Hepatocyte (in vitro differentiated cells): Measurements from ENCODE around the gene FAM118A. TPM values are rescaled to one million over a fixed set of nuclear protein-coding genes. Genes with fewer than 3 reads are reported as not detected.

ENCODE experiments used
- DNase-seq: peaks from one replicate; pipeline ENCODE4 v3.0.0-alpha.2; 2016; ENCODE audit warnings: low spot score
- H2AFZ ChIP-seq: fragments of 200-600 bp; sonication (generic); 2 replicates; pipeline ENCODE4 v1.6.0; 2016; ENCODE audit warnings: antibody characterized with exemption, mild to moderate bottlenecking
- H3K27ac ChIP-seq: fragments of 200-600 bp; sonication (generic); 2 replicates; pipeline ENCODE4 v1.5.1; 2016; ENCODE audit warnings: mild to moderate bottlenecking
- H3K27me3 ChIP-seq: fragments of 200-600 bp; sonication (generic); 2 replicates; pipeline ENCODE4 v1.6.1; 2016
- H3K36me3 ChIP-seq: fragments of 200-600 bp; sonication (generic); replicated peaks from 2 replicates; pipeline ENCODE4 v1.5.1; 2016; ENCODE audit warnings: low read depth; ENCODE audit not compliant: insufficient read depth
- H3K4me1 ChIP-seq: fragments of 200-600 bp; sonication (generic); 2 replicates; pipeline ENCODE4 v1.5.1; 2016; ENCODE audit warnings: mild to moderate bottlenecking, moderate library complexity; ENCODE audit not compliant: insufficient read depth
- H3K4me2 ChIP-seq: fragments of 200-600 bp; sonication (generic); 2 replicates; pipeline ENCODE4 v1.6.0; 2016
- H3K4me3 ChIP-seq: fragments of 200-600 bp; sonication (generic); 2 replicates; pipeline ENCODE4 v1.5.1; 2016; ENCODE audit warnings: mild to moderate bottlenecking
- H3K79me2 ChIP-seq: fragments of 200-600 bp; sonication (generic); 2 replicates; pipeline ENCODE4 v1.6.0; 2017; ENCODE audit warnings: mild to moderate bottlenecking
- H3K9me2 ChIP-seq: fragments of 200-600 bp; sonication (generic); replicated peaks from 2 replicates; pipeline ENCODE4 v1.6.0; 2017; ENCODE audit warnings: mild to moderate bottlenecking; ENCODE audit not compliant: insufficient read depth
- H3K9me3 ChIP-seq: fragments of 200-600 bp; sonication (generic); 2 replicates; pipeline ENCODE4 v1.5.1; 2016; ENCODE audit warnings: low read depth, mild to moderate bottlenecking
- H4K20me1 ChIP-seq: fragments of 200-600 bp; sonication (generic); 2 replicates; pipeline ENCODE4 v1.6.0; 2016; ENCODE audit warnings: mild to moderate bottlenecking; ENCODE audit not compliant: insufficient read depth, poor library complexity, severe bottlenecking
- CTCF ChIP-seq: fragments of 200-600 bp; sonication (generic); IDR thresholded peaks from 2 replicates; pipeline ENCODE4 v1.5.1; 2016; ENCODE audit warnings: antibody characterized with exemption, mild to moderate bottlenecking; ENCODE audit not compliant: poor library complexity
- EZH2 ChIP-seq: fragments of 200-600 bp; sonication (generic); IDR thresholded peaks from 2 replicates; pipeline ENCODE4 v1.6.1; 2016; ENCODE audit warnings: antibody characterized with exemption, mild to moderate bottlenecking, borderline replicate concordance
- EZH2phosphoT487 ChIP-seq: fragments of 200-600 bp; sonication (generic); IDR thresholded peaks from one replicate; pipeline ENCODE4 v1.6.1; 2018; ENCODE audit warnings: antibody characterized with exemption, mild to moderate bottlenecking, low read depth, moderate library complexity; ENCODE audit not compliant: unreplicated experiment, severe bottlenecking
- WGBS: methylation state at CpG from one replicate; pipeline ENCODE4 v1.1.6; 2016; ENCODE audit warnings: low lambda C conversion rate; ENCODE audit errors: missing lambda C conversion rate; 5-methylcytosine and 5-hydroxymethylcytosine counted together
- polyA plus RNA-seq: library from polyadenylated mRNA; unstranded; fragments of >200 nt; fragmentation: Nextera tagmentation; extraction: Ambion mirVana; gene quantifications from 2 replicates; pipeline ENCODE4 v1.2.1, GENCODE V29; 2016
- total RNA-seq: library from RNA; depleted of rRNA; stranded (reverse); fragments of >200 nt; gene quantifications from 2 replicates; pipeline ENCODE4 v1.2.3, GENCODE V29; 2014

The FAM118A gene
- total and polyA plus RNA-seq, 2 experiments from 2014 or later, result 94.2 to 193 TPM

GRCh38 chr22:45336971-45337431 is 27.3 kb downstream of the FAM118A start:
- no peak overlapping the region for H3K4me3 ChIP-seq
- H3K79me2 ChIP-seq, result no peaks in the 10 kb centered on the region
- H3K27me3 ChIP-seq, result no peaks in the 10 kb centered on the region
- TF ChIP-seq CTCF (no peak), EZH2 (no peak), EZH2phosphoT487 (no peak)
- H3K27ac ChIP-seq, result peak overlapping the region; percentile 67
- no peaks in the 10 kb centered on the region for H4K20me1 ChIP-seq
- no peak overlapping the region for H2AFZ ChIP-seq
- no peaks in the 10 kb centered on the region for H3K9me3 ChIP-seq
- H3K36me3 ChIP-seq, result no peaks in the 10 kb centered on the region
- H3K4me1 ChIP-seq, result peaks cover 6% of the 10 kb centered on the region
- no peaks in the 10 kb centered on the region for H3K9me2 ChIP-seq
- peak; percentile 32 for DNase-seq
- 69% methylated on average over 14 of the region's 18 CpGs for WGBS
- H3K4me2 ChIP-seq, result no peak overlapping the region

GRCh38 chr22:45337536-45337935 is 27.8 kb downstream of the FAM118A start:
- Histone ChIP-seq H3K4me3 (no peak overlapping the region), H3K36me3 (no peaks in the 10 kb centered on the region), H3K9me2 (no peaks in the 10 kb centered on the region), H3K9me3 (no peaks in the 10 kb centered on the region), H3K27ac (no peak overlapping the region), H3K27me3 (no peaks in the 10 kb centered on the region), H3K4me2 (no peak overlapping the region), H3K4me1 (peaks cover 6% of the 10 kb centered on the region), H3K79me2 (no peaks in the 10 kb centered on the region), H2AFZ (no peak overlapping the region), H4K20me1 (no peaks in the 10 kb centered on the region)
- no peak for DNase-seq
- TF ChIP-seq EZH2phosphoT487, result no peak
- no peak for TF ChIP-seq CTCF
- TF ChIP-seq EZH2, result no peak
- 97% methylated on average over 9 of the region's 9 CpGs for WGBS

GRCh38 chr22:45338795-45339194 is 29.1 kb downstream of the FAM118A start:
- Histone ChIP-seq H3K79me2 (no peaks in the 10 kb centered on the region), H3K4me2 (no peak overlapping the region), H2AFZ (no peak overlapping the region), H3K4me3 (no peak overlapping the region), H4K20me1 (no peaks in the 10 kb centered on the region), H3K27ac (no peak overlapping the region), H3K9me3 (no peaks in the 10 kb centered on the region), H3K36me3 (no peaks in the 10 kb centered on the region), H3K27me3 (no peaks in the 10 kb centered on the region), H3K9me2 (no peaks in the 10 kb centered on the region), H3K4me1 (peaks cover 6% of the 10 kb centered on the region)
- no peak for TF ChIP-seq EZH2phosphoT487
- no peak for TF ChIP-seq CTCF
- TF ChIP-seq EZH2, result no peak
- 89% methylated on average over 7 of the region's 7 CpGs for WGBS
- no peak for DNase-seq

- no peak overlapping the region for H3K27ac ChIP-seq
- H3K9me2 ChIP-seq, result no peaks in the 10 kb centered on the region
- no peak overlapping the region for H2AFZ ChIP-seq
- TF ChIP-seq EZH2phosphoT487, result no peak
- TF ChIP-seq EZH2, result no peak
- TF ChIP-seq CTCF, result no peak
- peaks cover 6% of the 10 kb centered on the region for H3K4me1 ChIP-seq
- H4K20me1 ChIP-seq, result no peaks in the 10 kb centered on the region
- DNase-seq, result no peak
- no peaks in the 10 kb centered on the region for H3K79me2 ChIP-seq
- 94% methylated on average over 8 of the region's 8 CpGs for WGBS
- no peaks in the 10 kb centered on the region for H3K27me3 ChIP-seq
- no peak overlapping the region for H3K4me3 ChIP-seq
- H3K36me3 ChIP-seq, result no peaks in the 10 kb centered on the region
- H3K9me3 ChIP-seq, result no peaks in the 10 kb centered on the region
- H3K4me2 ChIP-seq, result no peak overlapping the region
Observed at GRCh38 chr22:45340323-45340722, 30.6 kb downstream of the FAM118A start.
